Muscle of back (tissue), 11 donors: ENCODE data around the gene PLEKHM1. TPM values are rescaled to one million over a fixed set of nuclear protein-coding genes. Genes with fewer than 3 reads are reported as not detected.

Experiments used
- DNase-seq, 3 donors: peaks; one replicate each; pipeline versions ENCODE4 v3.0.0 to v3.0.0-alpha.2; 2013
- polyA plus RNA-seq, 10 donors: library from polyadenylated mRNA; unstranded; fragments of 120-200 nt; gene quantifications; one replicate each; pipeline ENCODE4 v1.2.1, GENCODE V29; 2013; ENCODE audit not compliant: insufficient read length in 10 of 10

PLEKHM1 gene
- polyA plus RNA-seq, 10 donors, result 7.1 to 14.8 (median 10.7) TPM

DNA sequence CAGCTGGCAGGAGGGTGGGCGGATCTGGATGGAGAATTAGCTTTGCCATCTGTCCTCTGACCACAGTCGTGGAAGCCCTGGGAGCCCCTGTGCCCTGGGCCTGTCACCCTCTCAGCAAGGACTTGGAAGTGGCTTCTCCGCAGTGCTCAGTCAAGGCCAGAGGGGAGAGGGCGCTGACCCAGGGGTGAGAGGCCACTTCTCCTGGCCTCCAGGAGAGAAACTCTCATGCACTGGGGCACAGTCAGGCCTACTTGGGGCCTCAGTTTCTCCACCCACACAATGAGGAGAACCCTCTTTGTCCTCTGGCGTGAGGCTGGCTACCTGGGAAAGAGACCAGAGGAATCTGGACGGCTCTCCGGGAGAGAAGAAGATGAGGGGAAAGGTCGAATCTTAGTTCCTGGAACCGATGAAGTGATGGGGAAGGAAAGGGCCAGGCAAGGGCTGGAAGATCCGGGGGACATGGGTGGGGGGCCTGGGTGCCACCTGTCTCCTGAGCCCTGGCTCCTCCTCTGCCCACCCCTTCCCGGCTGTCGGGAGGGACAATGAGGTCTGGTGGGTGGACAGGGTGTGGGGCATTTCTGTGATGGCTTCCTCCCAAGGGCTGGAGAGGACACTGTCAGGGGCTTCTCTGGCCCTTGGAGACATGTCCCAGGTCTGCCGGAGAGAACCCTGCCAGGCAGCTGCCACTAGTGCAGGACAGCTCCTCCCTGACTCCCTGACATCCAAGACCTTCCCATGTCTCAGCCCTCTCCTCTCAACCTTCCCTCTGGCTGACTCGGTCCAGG lies 48.8 kb downstream of the PLEKHM1 start:
- DNase-seq, result no peak

DNA sequence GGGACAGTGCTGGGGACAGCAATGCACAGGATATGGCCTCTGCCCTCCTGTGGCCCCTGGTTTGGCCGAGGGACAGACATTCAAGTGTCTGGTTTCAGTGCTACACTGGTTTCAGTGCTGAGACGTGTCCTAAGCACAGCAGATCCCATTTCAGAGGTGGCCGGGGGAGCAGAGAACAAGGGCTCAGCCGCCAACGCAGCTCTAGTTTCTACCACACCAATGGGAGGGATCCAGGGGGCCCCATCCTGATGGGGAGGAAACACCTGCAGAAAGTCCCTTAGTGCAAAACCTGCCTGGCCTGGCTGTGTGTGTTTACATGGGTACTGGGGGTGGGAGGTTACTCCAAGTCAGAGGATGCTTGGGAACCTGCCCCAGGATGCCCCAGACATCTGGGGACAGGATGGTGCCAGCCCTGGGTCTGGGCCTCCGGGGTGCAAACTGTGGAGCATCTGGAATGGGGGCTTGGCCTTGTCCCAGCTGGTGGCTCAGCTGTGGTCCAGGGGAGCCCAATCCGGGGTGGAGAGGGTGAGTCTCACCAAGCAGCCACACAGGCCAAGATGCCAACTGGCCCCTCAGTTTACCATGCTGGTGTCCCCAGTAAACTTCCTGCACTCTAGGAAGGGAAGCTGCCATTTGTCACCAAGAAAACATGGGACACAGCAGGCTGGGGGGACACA lies 49.5 kb downstream of the PLEKHM1 start:
- DNase-seq, result peak in 1 of 3 donors; percentile 34

DNA sequence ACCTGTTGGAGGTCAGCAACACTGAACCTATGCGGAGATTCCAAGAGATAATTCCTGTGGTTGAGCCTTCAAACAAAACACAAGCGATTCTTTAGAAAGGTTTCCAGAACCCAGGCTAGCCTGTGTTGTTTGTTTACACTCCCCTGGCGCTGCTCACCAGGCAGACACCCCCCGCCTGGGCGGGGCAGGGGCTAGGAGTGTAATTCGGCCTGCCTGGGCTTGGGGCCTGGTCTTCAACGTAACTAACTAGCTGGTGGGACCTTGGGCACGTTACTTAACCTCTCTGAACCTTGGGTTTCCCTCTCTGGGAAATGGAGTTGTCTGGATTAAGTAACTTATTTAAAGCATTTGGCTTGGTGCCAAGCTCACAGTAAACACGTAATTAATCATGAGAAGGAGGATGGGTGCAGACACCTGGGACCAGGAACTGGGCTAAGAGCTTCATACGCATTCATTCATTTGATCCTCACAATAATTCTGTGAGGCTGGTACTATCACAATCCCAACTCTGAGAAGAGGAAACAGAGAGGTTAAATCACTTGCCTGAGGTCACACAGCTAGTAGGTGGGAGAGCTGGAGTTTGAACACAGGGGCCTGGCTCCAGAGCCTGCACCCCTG lies 50.3 kb downstream of the PLEKHM1 start:
- no peak for DNase-seq

DNA sequence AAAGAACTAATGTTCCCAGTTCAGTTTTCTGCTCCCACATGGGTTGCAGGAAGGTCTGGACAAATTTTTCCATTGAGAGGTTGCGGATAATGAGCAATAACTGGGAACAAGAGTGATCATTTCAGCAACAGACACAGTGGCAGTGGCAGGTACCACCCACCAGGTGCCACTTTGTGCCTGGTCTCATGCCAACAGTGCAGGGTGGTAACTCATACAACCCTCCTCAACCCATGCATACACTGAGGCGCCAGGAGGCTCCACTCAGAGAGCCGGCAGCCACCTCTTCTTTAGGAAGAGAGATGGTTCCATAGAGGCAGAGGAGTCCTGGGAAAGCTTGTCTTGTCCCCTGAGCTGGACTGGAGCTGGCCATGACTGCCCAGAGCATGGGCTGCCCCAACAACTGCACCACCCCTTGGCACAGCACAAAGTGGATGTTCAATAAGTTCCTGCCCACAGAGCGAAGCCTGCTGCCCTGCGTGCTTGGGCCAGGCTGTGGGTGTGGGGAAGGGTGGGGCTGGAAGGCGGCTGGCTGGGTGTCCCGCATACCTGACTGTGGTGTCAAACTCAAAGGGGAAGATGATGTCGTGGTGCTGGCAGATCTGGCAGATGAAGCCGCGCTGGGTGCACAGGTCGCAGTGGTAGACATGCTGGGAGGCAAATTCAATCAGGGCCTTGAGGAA lies 51.5 kb downstream of the PLEKHM1 start:
- DNase-seq, result no peak

DNA sequence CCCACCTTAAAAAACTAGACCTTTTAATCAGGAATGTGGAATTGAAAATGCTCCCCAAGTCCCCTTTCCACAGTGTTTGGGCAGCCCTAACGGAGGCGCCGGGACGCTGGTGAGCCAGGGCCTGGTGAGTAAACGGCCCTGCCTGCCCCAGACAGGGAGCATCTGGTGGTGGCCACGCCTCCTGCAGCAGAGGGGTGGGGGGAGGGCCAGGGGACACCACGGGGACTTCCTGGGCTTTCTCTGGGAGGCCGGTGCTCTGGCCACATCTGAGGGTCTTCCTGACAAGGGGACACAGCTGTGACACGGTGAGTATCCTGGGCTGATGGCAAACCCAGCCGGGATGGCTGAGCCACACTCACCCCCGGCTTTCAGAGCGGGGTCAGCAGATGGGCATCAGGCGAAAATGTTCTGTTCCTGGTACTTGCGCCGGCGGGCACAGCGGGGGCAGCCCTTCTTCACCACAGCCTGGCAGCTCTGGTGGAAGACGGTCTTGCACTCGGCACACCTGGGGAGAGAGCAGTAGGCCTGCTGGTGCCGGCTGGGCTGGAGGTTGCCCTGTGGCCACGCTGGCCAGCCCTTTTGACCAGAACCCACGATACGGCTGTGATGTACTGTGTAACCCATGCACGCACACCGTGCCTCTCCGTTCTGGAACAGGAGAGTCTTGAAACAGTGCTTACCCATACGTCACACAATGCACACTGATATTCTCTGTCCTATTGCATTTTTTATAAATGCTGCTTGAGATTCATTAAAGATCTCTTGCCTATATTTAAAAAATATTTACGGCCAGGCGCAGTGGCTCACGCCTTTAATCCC lies 52.8 kb downstream of the PLEKHM1 start:
- no peak for DNase-seq

DNA sequence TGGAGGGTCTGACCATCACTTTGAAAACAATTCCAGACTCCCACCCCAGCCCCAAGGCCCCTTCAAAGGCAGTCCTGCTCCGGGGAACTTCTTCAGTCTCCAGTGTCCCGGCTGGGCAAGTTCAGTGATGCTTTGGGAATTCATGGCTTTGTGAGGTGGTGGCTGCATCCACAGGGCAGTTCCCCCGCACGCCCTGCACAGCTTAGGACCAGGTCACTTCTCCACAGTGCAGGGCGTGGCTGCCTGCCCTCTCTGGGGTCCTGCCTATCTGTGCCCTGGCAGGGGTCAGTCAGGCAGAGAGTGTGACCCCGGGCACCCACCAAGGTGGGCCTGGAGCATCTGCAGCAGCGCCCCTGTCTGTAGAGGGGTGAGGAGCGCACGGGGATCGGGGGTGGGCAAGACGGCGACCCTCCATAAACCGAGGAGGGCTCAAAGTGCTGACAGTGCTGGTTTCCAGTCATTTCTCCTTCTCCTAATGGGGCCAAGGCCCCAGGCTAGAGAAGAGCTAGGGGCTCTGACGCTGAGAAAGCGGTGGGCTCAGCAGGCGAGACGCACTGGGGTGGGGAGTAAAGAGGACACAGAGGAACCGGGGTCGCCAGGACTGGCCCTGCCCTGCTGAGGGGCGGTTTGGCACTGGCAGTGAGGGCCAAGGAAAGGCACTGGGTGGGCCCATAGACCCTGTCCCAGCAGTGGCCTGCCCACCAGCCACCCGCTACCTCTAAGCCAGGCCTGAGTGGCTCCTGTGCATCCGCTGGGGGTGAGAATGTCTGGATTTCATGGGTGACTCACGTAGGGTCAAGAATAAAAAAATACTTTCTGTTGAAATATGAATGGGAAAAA lies 53.7 kb downstream of the PLEKHM1 start:
- no peak for DNase-seq

DNA sequence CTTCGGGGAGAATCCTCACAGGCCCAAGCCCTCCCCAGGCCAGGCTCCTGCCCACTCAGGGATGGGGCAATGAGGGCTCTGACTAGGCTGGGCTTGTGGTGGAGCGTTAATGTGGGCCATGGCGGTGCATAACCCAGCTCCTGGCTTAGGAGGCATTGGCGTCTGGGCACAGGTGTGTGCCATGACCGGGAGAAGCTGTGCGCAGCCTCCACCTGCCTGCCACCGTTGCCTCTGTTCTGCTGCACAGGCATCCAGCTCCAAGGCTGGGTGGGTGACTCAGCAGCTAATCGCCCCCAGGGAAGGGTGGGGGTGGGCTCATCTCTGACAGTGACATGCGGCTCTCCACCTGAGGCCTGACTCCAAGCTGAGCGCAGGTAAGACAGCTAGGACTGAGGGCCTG lies 54.4 kb downstream of the PLEKHM1 start:
- no peak for DNase-seq

DNA sequence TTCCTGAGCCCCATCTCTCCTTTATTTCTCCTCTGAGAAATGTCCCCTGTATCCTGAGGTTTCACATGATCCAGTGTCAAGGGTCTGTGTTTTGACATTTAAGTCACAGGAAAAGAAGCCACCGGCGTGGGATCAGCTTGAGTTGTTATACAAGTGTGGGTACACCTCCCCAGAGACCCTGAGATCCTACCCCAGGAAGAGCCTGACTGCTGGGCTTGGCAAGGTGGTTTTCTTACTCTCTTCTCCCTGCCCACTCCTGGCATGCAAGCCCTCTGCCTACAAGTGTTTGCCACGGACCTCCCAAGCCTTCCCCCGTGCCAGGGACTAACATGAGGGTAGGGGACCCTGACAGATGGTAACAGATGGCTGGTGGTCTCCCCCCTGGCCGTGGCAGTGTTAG lies 55.0 kb downstream of the PLEKHM1 start:
- DNase-seq, result no peak

DNA sequence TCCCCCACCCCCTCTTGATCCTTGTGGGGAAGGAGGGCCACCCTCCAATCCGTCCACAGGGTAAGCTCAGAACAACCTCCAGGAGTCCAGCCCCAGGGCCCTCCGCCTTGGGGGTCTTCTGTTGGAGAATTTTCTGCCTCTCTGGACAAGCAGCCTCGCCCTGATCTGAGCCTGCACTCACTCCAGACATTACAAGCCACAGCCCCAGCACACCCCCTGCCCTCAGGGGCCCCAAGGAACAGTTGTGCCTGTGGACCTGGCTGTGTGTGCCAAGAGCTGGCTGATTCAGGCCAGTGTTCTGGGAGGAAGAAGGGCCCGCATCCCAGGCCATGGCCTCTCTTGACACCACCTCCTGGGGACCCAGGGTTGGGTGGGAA lies 57.4 kb downstream of the PLEKHM1 start:
- DNase-seq, result no peak

DNA sequence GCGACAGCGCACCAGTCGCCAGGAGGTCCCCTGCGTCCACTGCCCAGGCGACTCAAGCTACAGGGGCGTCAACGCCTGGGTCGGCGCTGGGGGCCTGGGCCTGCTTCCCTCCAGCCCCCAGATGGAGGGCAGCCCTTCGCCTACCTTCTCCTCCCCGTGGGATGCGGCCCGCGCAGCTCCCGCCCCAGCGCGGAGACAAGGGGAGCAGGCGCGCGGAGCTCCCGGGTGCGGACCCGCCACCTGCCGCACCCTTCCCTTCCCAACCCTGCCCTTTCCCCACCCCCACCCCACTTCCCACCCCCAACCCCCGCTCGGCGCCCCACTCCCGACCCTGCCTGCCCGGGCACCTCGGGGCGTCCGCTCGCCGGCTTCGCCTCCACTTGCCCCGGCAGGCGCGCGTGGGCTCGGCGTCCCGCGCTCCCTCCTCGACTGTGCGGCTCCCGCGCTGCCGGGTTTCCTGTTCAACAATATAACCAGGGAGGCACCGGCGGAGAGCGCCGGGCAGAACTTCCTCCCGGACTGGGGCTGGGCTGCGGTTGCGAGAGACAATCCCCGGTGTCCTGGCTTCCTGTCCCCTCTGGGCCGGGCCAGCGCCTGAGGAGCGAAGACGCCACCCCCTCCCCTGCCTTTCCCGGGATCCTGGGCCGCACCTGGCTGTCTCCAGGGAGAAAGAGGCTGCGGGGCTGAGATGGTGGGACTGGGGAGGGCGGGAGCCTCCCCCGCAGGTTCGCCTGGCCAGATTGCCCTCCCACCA lies 57.9 kb downstream of the PLEKHM1 start, which contains the start of gene ARHGAP27:
ARHGAP27 (minus strand) TSS at position 466 of the 754 bp plus-strand sequence. CDS start 2,591 bp downstream, outside the sequence.
- DNase-seq, result peak in 1 of 3 donors; percentile 51

DNA sequence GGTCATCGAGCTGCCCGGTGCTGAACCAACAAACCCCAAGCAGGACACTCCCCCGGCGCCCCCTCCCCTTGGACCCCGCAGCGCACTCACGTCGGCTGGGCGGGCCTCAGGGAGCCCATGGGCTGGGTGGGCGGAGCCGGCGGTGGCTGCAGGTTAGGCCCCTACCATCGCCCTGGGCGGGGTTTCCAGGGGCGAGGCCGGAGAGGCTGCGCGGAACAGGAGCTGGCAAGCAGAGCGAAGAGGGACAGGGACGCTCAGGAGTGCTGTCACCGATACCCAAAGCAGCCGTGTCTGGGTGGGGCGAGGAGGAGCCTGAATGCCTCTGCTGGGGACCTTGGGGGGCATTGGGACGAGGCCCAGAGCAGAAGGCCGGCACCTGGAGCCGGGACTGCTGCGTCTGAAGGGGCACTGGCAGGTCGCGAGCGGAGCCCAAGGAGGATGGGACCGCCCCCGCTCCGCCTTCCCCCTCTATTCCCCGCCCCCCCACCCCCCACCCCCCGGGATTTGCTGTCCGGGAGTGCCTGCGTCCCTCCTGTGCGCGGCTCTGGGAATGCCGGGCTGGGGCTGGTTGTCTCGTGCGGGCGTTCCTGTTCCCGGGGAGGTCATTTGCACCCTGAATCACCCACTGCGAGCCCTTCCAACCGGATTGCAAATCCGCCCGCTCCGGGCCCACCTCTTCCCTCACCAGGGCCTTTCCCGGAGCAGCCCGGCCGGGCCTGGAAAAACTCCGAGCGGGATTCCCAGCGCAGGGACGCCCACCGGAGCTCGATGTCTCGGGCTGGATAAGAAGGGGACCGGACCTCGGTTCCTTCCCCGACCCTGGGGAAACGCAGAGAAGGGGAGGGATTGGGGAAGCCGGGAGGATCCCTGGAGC lies 58.8 kb downstream of the PLEKHM1 start:
- peak in 1 of 3 donors; percentile 68 for DNase-seq

DNA sequence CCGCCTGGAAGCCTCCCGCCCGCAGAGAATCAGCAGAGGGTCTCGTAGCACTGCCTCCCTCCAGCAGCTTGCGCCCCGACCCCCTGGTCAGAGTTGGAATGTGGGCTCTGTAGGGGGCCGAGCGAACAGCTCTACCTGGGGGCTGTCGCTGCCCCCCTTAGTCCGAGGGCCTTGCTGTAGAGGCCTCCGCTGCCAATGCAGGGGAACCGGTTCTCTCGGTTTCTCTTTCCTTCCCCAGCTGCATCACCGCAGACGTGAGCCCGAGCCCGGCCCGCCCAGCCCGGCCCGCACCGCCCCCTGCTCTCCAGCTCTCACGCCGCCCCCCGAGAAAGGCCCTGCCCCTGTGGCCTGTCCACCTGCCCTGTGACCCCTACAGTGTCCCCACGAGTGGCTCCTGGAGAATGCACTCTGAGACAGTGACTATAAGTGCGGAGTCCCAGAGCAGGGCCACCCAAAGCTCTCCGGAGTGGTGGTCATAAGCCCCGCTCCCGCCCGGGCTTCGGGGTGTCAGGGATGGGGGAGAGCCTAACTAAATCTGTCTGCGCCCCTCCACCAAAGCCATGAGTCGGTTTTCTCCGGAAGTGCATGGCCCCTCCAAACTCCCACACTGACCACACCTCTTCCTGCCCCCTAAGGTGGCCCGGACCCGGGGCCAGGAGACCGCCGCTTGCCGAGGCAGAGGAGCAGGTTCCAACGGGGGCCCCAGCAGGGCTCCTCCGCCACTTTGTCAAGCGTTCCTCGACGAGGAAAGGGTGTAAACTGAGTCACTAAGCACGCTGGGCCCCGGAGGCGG lies 59.6 kb downstream of the PLEKHM1 start:
- DNase-seq, result peak in 1 of 3 donors; percentile 60

DNA sequence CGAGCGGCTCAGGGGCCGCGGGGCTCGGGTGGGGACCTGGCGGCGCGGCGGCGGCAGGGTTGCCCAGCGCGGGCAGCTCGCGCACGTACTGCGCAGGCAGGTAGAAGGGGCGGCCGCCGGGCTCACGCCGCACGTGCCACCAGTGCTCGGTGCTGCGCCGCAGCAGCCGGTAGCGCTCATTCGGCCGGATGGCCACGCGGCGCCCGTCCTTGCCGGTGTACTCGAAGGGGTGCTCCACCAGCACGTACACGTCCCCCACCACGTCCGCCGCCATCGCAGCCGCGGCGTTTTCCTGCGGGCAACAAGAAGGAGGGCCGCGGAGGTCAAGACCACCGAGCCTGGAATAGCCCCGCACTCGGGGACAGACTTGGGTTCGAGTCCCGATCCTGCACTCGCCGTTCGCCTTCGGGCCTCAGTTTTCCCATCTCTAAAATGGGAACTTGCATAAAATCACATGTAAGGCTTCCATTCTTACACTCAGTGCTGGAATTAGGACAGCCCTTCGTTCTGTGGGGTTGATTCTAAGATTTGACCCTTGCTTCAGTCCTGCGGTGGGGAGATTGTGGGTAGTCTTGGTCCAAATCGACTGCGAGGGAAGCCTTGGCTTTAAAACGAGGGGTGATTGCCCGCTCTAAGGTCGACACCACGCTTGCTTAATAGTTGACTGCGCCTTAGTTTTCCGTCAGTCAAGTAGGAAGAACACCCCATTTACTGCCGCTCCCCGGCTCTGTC lies 60.3 kb downstream of the PLEKHM1 start:
- DNase-seq, result peak in 1 of 3 donors; percentile 37

DNA sequence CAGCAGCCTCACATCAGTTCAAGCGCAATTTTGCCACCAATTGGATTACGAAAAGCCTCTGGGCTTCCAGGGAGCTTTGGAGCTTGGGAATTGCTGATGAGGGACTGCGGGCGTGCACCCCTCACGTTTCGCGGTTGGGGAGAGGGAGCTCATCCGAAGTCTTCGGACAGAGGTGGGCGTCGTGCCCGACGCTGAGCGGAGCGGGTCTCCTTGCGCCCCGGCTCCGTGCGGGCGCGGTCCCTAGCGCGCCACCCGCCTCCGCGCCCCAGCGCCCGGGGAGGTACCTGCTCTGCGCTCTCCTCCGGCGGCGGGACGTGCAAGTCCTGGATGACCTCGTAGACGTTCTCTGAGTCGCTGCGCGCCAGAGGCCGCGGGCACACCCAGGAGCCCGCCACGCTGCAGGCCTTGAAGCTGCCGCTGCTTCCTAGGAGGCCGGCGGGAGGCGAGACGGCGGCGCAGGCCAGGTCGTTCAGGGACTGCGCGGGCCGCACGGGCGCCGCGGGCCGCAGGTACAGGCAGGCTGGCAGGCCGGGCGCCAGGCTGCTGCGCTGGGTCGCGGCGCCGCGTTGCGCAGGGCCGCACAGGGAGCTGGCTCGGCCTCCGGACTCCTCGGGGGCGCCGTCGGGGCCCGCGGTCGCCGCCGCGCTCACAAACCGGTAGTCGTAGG lies 61.0 kb downstream of the PLEKHM1 start:
- DNase-seq, result peak in 1 of 3 donors; percentile 42

DNA sequence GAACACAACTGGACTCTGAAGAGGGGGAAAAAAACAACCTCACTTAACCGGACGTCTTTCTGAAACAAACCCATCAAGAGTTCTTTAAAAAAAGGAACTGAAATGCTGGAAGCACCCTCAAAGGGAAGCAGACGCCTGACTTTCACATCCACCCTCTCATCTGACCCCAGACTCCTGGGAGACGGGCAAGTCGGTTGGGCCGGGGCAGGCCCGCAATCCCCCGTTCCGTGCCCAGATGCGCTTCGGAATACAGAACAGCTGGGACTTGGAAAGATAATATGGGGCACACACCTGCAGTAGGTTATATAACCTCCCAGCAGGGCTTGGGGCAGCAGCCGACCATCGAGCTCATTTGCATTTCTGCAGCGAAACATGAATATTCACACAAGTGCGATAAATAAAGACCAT lies 61.6 kb downstream of the PLEKHM1 start:
- DNase-seq, result peak in 1 of 3 donors; percentile 39

DNA sequence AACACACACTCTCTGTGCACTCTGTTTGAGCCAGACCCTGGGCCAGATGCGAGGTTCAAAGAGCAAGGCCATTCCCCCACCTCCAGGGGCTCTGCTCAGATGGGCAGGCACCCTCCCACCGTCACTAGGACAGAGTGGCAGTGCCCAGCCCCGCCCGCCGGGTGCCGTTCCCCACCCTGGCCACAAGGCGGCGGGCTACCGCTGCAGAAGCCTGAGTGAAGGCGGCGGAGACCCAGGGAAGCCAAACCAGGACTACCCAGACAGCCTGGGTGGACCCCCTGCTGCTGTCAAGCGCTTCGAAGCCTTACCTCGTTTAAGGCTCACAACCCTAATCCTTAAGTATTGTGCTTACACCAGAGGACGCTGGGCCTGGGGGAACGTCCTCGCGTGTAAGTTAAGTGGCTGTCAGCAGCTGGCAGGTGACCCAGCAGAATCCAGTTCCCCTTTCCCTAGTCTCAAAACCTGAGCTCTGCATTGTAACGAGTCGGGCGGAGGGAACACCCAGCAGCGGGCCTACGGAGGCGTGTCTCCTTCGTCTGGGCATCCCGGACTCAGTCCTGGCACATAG lies 62.4 kb downstream of the PLEKHM1 start:
- DNase-seq, result peak; percentile 39 to 87 (median 61)
